ENCODE measurements around the gene NRP1.

The NRP1 gene

GRCh38 chr10:33174674-33175434, 159.6 kb downstream of the NRP1 start:
- Histone ChIP-seq H3K36me3 (ENCODE audit: control insufficient read depth, insufficient read depth, low read length) (no peaks in the 10 kb centered on the region), H3K4me3 (ENCODE audit: low read length) (no peak overlapping the region), H3K9ac (ENCODE audit: low read length) (no peak overlapping the region), H3K4me1 (ENCODE audit: control insufficient read depth, insufficient read depth, low read length) (no peaks in the 10 kb centered on the region), H3K9me3 (ENCODE audit: control insufficient read depth, low read length) (no peaks in the 10 kb centered on the region), H3K27me3 (ENCODE audit: control insufficient read depth, insufficient read depth, low read length) (no peaks in the 10 kb centered on the region)

DNA sequence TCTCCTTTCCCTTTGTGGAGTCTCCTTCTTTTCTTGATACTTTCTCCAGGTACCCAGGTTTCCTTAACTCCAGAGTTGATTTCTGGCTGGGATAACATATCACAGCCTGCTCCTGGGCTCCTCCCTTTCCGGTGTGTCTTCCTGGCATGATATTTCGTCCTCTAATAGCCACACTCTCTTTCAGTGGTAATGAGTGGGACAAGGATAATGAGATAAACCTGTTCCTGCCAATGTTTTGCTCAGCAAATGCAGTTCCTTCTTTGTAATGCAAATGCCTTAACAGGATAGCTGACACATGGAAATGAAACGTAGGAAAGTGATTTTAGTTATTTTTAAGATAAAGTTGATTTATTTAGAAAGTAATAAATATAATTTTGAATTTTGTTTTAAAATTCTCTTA, 168.6 kb downstream of the NRP1 start:
- H3K9me3 ChIP-seq (ENCODE audit: control insufficient read depth, low read length) = no peaks in the 10 kb centered on the region
- peaks cover 10% of the 10 kb centered on the region for H3K4me1 ChIP-seq (ENCODE audit: control insufficient read depth, insufficient read depth, low read length)
- no peak overlapping the region for H3K4me3 ChIP-seq (ENCODE audit: low read length)

DNA sequence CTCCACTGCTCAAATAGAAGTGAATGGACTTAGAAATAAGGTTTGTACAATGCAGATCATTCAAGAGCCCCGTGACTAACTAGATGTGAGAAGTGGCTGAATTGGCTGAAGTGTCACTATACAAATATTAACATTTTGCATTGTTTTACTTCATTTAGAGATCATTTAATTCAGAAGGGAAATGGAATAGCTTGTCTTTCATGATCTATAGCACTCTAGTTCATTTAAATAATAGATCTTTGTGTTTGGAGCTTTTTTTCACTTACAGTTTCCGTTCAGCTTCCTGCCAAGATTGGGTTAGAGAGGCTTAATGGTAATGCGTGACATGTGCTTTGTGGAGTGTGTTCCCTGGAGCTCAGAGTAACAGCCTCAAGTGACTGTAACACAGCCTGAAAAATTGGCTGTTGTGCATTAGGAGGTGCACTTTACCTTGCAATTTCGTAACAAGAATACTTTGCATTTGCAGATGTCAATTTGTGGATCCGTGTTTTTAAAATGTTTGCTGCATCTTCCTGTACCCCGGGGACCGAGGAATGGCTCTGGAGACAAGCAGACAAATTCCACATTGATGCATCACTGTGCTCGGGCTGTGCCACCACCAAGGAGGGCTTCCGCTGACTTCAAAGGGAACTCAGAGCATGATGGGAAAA, 170.3 kb downstream of the NRP1 start:
- Histone ChIP-seq H3K9ac (ENCODE audit: low read length) (no peak overlapping the region), H3K36me3 (ENCODE audit: control insufficient read depth, insufficient read depth, low read length) (no peaks in the 10 kb centered on the region), H3K9me3 (ENCODE audit: control insufficient read depth, low read length) (no peaks in the 10 kb centered on the region), H3K27me3 (ENCODE audit: control insufficient read depth, insufficient read depth, low read length) (no peaks in the 10 kb centered on the region), H3K4me3 (ENCODE audit: low read length) (no peak overlapping the region), H3K4me1 (ENCODE audit: control insufficient read depth, insufficient read depth, low read length) (peaks cover 10% of the 10 kb centered on the region)

More for the DNA sequence above, 168.6 kb downstream of the NRP1 start:
- Histone ChIP-seq H3K27me3 (ENCODE audit: control insufficient read depth, insufficient read depth, low read length) (no peaks in the 10 kb centered on the region), H3K36me3 (ENCODE audit: control insufficient read depth, insufficient read depth, low read length) (no peaks in the 10 kb centered on the region), H3K9ac (ENCODE audit: low read length) (no peak overlapping the region)

- Histone ChIP-seq H3K36me3 (ENCODE audit: control insufficient read depth, insufficient read depth, low read length) (no peaks in the 10 kb centered on the region), H3K27me3 (ENCODE audit: control insufficient read depth, insufficient read depth, low read length) (no peaks in the 10 kb centered on the region), H3K4me3 (ENCODE audit: low read length) (no peak overlapping the region), H3K9me3 (ENCODE audit: control insufficient read depth, low read length) (no peaks in the 10 kb centered on the region), H3K9ac (ENCODE audit: low read length) (no peak overlapping the region), H3K4me1 (ENCODE audit: control insufficient read depth, insufficient read depth, low read length) (peaks cover 10% of the 10 kb centered on the region)
Observed at GRCh38 chr10:33162248-33162575, 172.3 kb downstream of the NRP1 start.

DNA sequence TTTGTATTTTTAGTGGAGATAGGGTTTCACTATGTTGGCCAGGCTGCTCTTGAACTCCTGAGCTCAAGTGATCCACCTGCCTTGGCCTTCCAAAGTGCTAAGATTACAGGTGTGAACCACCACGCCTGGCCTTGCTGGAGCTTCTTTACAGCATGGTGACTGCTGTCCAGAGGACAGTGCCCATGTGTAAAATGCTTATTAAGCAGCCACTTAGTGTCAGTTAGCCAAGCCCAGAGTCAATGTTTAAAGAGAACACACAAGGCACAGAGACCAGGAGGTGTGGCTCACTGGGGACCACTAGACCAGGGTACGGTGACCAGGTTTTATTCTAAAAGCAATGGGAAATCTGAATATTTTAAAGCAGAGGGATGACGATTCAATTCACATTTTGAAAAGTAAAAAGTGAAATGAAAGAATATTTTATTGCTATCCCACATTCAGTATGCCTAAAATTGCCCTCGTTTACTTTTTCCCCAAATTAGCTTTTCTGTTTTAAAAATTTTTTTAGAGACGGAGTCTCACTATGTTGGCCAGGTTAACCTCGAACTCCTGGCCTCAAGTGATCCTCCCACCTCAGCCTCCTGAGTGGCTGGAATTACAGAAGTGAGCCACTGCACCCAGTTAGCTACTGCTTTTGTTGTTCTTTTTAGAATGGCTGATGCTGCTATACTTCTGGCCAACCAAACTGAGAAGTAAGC, 172.8 kb downstream of the NRP1 start:
- no peaks in the 10 kb centered on the region for H3K36me3 ChIP-seq (ENCODE audit: control insufficient read depth, insufficient read depth, low read length)
- H3K4me1 ChIP-seq (ENCODE audit: control insufficient read depth, insufficient read depth, low read length) = peaks cover 10% of the 10 kb centered on the region
- H3K4me3 ChIP-seq (ENCODE audit: low read length) = no peak overlapping the region
- H3K27me3 ChIP-seq (ENCODE audit: control insufficient read depth, insufficient read depth, low read length) = no peaks in the 10 kb centered on the region
- H3K9ac ChIP-seq (ENCODE audit: low read length) = no peak overlapping the region
- H3K9me3 ChIP-seq (ENCODE audit: control insufficient read depth, low read length) = no peaks in the 10 kb centered on the region

DNA sequence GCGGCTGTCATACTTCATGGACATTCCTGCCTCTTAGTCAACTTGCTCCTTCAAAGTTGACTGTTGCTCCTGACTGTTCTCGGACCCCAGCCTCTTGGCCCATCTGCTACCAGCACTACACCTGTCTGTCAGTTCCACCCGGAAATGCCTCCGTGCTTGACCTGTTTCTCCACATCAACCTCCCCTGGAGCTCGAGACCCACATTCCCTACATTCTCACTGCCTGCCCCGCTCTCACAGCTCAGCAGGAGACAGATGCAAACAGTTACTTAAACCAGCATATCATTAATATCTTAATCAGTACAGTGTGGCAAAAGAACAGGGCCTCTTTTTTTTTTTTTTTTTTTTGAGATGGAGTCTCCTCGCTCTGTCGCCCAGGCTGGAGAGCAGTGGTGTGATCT, 174.3 kb downstream of the NRP1 start:
- no peaks in the 10 kb centered on the region for H3K27me3 ChIP-seq (ENCODE audit: control insufficient read depth, insufficient read depth, low read length)
- H3K9ac ChIP-seq (ENCODE audit: low read length) = no peak overlapping the region
- no peaks in the 10 kb centered on the region for H3K9me3 ChIP-seq (ENCODE audit: control insufficient read depth, low read length)
- H3K4me3 ChIP-seq (ENCODE audit: low read length) = no peak overlapping the region
- H3K36me3 ChIP-seq (ENCODE audit: control insufficient read depth, insufficient read depth, low read length) = no peaks in the 10 kb centered on the region
- peaks cover 22% of the 10 kb centered on the region for H3K4me1 ChIP-seq (ENCODE audit: control insufficient read depth, insufficient read depth, low read length)

DNA sequence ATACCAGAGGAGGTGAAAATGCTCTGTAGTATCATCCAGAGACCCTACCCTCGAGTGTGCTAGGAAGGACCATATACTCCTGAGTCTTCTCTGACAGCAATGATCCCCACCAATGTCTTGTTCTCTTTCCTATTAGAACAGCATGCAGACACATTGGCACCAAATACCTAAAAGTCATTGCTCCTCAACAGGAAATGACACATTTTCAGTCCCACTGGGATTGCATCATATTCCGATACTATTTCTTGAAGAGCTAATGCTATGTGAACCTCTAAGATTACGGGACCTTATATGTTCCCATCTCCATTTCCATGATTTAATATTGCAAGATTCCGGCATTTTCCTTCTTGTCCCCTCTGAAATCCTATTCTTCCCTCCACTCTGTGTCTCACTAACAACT, 177.4 kb downstream of the NRP1 start:
- no peak overlapping the region for H3K9ac ChIP-seq (ENCODE audit: low read length)
- H3K9me3 ChIP-seq (ENCODE audit: control insufficient read depth, low read length) = no peaks in the 10 kb centered on the region
- H3K4me3 ChIP-seq (ENCODE audit: low read length) = no peak overlapping the region
- peaks cover 12% of the 10 kb centered on the region for H3K4me1 ChIP-seq (ENCODE audit: control insufficient read depth, insufficient read depth, low read length)
- H3K36me3 ChIP-seq (ENCODE audit: control insufficient read depth, insufficient read depth, low read length) = no peaks in the 10 kb centered on the region
- H3K27me3 ChIP-seq (ENCODE audit: control insufficient read depth, insufficient read depth, low read length) = no peaks in the 10 kb centered on the region

- no peaks in the 10 kb centered on the region for H3K36me3 ChIP-seq (ENCODE audit: control insufficient read depth, insufficient read depth, low read length)
- no peak overlapping the region for H3K9ac ChIP-seq (ENCODE audit: low read length)
- H3K4me3 ChIP-seq (ENCODE audit: low read length) = no peak overlapping the region
- H3K9me3 ChIP-seq (ENCODE audit: control insufficient read depth, low read length) = no peaks in the 10 kb centered on the region
- H3K4me1 ChIP-seq (ENCODE audit: control insufficient read depth, insufficient read depth, low read length) = peaks cover 12% of the 10 kb centered on the region
- no peaks in the 10 kb centered on the region for H3K27me3 ChIP-seq (ENCODE audit: control insufficient read depth, insufficient read depth, low read length)
Observed at GRCh38 chr10:33155720-33156638, 178.5 kb downstream of the NRP1 start.

DNA sequence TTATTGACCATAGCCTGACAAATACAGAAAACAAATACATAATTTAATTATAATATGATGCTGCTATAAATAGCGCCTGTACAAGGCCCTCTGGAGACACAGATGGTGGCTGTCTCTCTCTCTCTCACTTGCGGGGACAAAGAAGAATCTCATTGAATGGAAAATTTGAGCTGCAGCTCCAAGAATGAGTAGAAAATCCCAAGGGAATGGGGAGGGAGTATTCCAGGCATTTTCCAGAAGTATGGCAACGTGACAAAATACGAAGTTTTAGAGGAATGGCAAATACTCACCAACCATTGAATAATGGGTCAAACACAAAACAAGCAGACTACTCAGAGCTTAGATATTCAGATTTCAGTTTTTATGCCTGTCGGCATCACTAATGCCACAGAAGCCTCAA, 179.9 kb downstream of the NRP1 start:
- Histone ChIP-seq H3K4me3 (ENCODE audit: low read length) (no peak overlapping the region), H3K9ac (ENCODE audit: low read length) (no peak overlapping the region), H3K36me3 (ENCODE audit: control insufficient read depth, insufficient read depth, low read length) (no peaks in the 10 kb centered on the region), H3K27me3 (ENCODE audit: control insufficient read depth, insufficient read depth, low read length) (no peaks in the 10 kb centered on the region), H3K9me3 (ENCODE audit: control insufficient read depth, low read length) (no peaks in the 10 kb centered on the region), H3K4me1 (ENCODE audit: control insufficient read depth, insufficient read depth, low read length) (peaks cover 12% of the 10 kb centered on the region)

GRCh38 chr10:33153968-33154327, 180.5 kb downstream of the NRP1 start:
- Histone ChIP-seq H3K4me3 (ENCODE audit: low read length) (no peak overlapping the region), H3K9ac (ENCODE audit: low read length) (no peak overlapping the region), H3K36me3 (ENCODE audit: control insufficient read depth, insufficient read depth, low read length) (no peaks in the 10 kb centered on the region), H3K4me1 (ENCODE audit: control insufficient read depth, insufficient read depth, low read length) (peaks cover 12% of the 10 kb centered on the region), H3K9me3 (ENCODE audit: control insufficient read depth, low read length) (no peaks in the 10 kb centered on the region), H3K27me3 (ENCODE audit: control insufficient read depth, insufficient read depth, low read length) (no peaks in the 10 kb centered on the region)

- no peak overlapping the region for H3K9ac ChIP-seq (ENCODE audit: low read length)
- H3K9me3 ChIP-seq (ENCODE audit: control insufficient read depth, low read length) = no peaks in the 10 kb centered on the region
- H3K27me3 ChIP-seq (ENCODE audit: control insufficient read depth, insufficient read depth, low read length) = no peaks in the 10 kb centered on the region
- H3K36me3 ChIP-seq (ENCODE audit: control insufficient read depth, insufficient read depth, low read length) = no peaks in the 10 kb centered on the region
- H3K4me3 ChIP-seq (ENCODE audit: low read length) = no peak overlapping the region
- H3K4me1 ChIP-seq (ENCODE audit: control insufficient read depth, insufficient read depth, low read length) = peaks cover 12% of the 10 kb centered on the region
Observed at GRCh38 chr10:33153251-33153967, 181.1 kb downstream of the NRP1 start.

Measured in mucosa of stomach (tissue), 1 donor.